ENCODE results near the gene FBXL16. TPM values are rescaled to one million over a fixed set of nuclear protein-coding genes. Genes with fewer than 3 reads are reported as not detected.
A peak's percentile ranks its signal among the peaks of the same experiment; 100 is the strongest.

The FBXL16 gene
- total RNA-seq, 1 donor: 0.54 TPM

DNA sequence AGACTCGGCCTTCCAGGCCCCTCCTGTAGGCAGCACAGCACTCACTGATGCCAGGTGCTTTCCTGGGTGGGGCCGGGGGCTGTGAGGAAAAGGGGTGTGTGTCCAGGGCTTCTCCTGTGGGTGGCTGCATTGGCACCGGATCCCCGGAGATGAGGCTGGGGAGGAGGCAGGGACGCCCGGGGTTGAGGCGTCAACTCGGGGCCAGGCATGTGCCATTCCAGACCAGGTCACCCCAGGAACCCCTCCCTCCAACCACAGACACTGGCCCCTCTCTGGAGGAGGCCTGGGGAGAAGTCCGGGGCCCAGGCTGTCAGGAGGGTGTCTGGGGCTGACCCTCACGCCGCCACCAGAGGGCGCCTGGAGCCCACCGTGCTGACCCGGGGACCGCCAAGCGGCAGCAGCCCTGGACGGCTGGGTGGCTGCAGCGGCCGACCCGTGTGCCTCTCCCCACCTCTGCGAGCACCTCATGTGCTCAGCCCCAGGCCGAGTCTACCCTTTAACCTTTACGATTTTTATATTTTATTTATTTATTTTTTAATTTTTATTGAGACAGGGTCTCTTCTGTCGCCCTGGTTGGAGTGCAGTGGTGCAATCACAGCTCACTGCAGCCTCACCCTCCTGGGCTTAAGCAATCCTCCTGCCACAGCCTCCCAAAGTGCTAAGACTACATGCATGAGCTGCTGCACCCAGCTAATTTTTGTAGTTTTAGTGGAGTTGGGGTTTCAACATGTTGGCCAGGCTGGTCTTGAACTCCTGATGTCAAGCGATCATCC is 6.1 kb upstream of the FBXL16 start:
- peak; percentile 67 to 70 (median 68) for DNase-seq (ENCODE audit: low read depth in 2 of 3, low spot score in 2 of 3)

DNA sequence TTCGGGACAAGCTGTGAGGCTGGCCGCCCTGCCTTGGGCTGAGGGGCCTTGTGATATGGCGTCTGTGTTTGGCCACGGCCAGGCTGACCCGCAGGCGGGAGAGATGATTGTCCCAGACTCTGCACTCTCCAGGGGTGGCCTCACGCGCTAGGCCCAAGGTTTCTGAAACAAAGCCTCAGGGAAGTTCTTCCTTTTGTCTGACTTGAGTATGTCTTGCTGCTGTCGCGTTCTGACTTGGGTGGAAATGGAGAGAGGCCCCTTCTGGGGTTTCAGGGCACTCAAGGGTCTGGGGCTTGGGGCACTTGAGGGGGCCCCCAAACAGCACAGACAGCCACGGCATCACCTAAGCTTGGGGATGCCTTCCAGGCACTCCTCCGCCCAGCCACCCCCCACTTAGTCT is 5.5 kb upstream of the FBXL16 start:
- DNase-seq (ENCODE audit: low read depth in 2 of 3, low spot score in 2 of 3): no peak

DNA sequence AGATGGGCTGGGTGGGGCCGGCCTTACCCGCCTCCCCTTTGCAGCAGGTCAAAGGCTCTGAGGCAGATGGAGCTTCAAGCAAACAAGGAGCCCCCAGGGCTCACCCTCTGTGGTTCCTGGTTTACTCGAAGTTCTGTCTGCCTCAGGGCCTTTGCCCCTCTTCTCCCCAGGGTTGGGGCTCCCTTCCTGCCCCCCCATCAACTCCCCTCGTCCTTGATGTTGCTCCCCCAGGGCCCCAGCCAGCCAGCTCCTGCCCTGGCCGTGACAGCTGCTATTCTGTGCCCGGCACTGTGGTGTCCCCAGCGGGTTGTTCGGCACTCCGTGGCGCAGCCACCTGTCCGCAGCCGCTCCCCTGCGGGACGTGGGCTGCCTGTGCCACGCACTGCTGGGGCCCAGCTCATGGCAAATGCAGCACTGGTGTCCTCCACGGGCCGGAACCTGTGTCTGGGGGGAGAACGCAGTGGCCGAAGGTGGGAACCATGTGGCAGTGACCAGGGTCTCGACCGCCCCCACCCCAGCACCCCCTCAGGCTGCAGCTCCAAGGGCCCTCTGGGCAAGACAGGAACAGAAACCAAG is 5.0 kb upstream of the FBXL16 start:
- DNase-seq (ENCODE audit: low read depth in 2 of 3, low spot score in 2 of 3): no peak

DNA sequence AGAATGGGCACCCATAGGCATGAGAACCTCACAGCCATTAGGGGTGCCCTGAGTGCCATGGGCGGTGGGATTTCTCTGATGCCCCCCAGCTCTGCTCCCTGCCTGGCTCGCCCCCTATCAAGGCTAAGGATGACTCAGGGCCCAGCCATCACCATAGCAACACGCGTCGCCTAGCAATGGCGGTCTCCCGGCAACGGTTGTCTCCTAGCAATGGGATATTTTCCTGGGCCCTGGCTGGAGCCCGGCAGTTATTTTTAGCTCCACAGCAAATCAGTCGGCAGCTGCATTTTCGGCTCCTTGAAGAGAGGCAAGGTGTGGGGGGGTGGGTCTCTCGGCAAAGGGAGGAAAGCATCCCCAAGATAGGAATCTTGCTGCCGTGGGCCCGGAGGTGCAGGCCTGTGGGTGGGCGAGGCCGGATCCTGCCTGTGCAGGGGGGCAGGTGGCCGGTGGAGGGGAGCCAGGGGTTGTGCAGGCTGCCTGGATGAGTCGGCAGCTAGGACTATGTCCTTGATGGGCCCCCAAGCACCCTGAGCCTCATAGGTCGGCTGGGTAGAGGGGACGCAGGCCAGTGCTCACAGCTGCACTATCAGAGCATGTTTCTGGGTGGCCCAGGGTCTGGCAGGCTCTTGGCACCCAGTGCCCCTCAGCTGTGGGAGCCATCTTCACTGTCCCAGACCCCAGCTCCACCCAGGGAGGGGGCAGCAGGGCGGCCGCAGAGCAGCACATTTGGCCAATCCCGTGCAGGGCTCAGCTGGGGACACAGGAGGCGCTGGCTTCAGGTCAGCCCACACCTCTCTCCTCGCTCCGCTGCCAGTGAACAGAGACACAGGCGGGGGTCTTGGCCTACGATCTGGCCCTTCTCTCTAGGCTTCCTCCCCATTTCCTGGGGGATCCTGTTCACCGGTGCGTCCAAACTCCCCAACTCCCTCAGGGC is 4.2 kb upstream of the FBXL16 start:
- DNase-seq (ENCODE audit: low read depth in 2 of 3, low spot score in 2 of 3): no peak

DNA sequence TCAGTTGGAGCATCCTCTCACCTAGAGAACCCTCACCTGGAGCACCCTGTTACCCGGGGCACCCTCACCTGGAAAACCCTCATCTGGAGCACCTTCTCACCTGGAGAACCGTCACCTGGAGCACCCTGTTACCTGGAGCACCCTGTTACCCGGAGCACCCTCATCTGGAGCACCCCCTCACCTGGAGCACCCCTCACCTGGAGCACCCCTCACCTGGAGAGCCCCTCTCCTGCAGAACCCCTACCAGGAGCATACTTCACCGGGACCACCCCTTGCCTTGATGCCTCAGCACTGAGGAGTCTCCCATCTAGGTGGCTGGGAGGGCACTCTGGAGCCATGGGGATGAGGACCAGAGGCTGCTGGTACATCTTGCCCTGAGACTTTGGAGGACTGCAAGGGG is 3.4 kb upstream of the FBXL16 start:
- no peak for DNase-seq (ENCODE audit: low read depth in 2 of 3, low spot score in 2 of 3)

DNA sequence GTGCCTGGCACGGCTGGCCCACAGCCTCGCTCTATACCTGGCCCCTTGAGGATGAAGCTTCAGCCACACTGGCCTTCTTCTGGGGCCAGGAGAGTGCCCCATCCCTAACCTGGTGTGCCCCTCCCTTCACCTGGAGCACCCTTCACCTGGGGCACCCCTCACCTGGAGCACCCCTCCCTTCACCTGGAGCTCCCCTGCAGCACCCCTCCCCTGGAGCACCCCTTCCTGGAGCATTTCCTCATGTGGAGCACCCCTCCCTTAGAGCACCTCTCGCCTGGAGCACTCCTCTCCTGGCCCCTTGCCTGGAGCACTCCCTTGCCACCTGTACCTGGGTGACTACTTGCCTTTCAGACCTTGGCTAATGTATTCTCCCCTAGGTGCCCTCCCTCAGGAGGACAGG is 2.4 kb upstream of the FBXL16 start:
- no peak for DNase-seq (ENCODE audit: low read depth in 2 of 3, low spot score in 2 of 3)

DNA sequence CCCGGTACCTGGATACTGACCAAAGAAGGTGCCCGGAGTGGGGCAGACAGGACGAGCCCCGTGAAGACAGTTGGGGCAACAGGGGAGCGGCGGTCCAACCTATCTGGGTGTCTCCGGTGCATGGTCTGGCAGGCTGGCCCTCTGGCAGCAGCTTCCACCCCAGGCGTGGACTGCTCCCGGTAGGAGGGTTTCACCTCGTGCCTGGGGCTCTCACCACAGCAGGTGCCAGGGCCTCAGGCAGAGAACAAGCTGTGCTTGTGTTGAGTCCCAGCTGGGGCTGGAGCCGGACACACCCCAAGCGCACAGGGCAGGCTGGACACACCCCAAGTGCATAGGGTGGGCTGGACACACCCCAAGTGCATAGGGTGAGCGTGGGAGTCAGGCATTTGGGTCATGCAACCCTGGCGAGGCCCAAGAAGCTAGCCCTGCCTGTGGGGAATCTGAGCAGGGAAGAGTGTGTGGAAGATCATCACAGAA is 1.5 kb upstream of the FBXL16 start:
- DNase-seq (ENCODE audit: low read depth in 2 of 3, low spot score in 2 of 3): no peak

DNA sequence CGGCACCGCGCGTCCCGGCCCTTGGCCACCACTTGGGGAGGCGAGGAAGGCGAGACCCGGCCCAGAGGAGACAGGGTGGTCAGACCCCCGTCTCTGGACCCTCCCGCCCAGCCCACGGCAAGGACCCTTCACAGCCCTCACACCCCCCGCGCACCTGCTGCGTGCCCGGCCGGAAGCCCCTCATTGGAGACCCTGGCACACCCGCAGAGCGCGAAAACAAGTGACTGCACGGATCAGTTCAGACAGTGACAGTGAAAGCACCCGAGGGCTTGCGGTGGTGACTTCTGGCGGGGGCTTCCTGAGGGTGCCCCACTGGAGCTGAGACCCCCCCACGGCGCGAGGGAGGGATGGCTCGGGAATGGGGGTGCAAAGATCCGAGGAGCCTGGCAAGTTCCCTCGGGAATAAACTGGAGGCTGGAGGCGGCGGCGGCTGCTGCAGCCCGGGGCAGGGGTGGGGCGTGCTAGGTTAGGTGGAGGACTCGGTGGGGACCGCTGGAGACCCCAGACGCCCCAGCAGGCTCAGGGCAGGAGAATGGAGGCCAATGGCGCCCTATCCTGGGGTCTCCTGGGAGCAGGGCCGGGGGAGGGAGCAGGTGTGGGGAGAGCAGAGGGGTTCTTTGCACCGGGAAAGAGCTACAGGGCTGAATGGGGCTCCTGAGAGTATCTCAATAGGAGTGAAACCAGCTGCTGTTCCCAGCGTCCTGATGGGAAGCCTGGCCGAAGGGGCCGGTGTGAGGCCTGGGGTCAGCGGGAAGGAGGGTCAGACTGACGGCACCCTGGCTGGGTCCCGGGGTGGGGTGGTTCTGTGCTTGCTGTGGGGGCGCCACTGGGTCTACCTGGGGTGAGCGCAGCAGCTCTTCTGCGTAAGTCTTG is 824 bp upstream of the FBXL16 start:
- no peak for DNase-seq (ENCODE audit: low read depth in 2 of 3, low spot score in 2 of 3)

DNA sequence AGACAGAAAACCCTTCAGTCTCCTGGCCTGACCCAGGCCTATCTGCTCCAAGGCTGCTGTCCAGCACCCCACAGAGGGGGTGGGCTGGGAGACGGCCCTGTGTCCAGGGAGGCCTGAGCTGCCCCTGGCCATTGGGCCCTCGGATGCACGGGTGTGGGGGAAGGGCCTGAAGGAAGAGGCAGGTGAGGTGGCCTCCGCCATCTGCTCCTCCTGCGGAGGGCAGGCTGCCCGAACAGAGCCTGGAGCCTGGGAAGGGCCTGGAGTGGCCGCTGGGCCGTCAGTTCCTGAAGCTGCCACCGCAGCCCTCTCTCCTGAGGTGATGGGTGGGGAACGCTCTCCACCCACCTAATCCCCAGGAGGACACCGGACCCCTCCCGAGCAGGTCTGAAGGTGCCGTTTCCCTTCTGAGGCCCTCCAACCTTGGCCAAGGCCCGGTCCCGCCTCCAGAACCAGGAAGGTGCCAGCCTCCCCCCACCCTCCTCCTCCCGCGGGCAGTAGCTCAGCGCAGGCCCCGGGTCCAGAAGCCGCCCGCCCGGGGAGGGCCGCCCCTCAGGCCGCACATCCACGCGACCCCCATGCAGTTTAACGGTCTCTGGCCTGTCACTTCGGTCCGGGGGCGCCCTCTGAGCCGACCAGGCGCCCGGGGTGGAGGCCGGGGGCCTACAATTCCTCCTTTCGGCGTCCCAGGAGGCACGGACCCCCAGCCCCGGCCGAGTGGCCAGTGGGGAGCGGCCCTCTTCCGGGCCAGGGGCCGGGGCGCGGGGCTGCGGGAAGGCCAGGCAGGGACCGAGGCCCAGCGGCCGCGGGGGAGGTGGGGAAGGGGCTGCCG is 835 bp downstream of the FBXL16 start:
- DNase-seq (ENCODE audit: low read depth in 2 of 3, low spot score in 2 of 3): no peak

DNA sequence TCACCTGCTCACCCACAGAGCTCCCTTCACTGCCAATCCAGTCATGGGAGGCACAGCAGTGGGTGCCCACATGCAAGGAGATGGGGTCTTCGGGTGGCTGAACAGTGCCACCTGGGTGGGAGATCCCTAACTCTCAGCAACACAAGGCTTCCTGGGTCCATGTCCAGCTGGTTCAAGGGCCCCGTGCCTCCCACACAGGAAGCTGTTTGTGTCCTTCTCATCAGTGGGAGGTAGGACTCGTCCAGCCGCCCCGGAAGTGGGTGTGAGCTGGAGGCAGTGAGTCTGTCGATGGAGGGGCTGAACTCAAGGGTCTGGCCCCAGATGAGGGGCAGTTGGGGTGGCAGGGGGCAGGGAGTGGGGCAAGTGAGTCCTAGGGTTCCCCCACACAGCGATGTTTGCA is 1.6 kb downstream of the FBXL16 start:
- no peak for DNase-seq (ENCODE audit: low read depth in 2 of 3, low spot score in 2 of 3)

DNA sequence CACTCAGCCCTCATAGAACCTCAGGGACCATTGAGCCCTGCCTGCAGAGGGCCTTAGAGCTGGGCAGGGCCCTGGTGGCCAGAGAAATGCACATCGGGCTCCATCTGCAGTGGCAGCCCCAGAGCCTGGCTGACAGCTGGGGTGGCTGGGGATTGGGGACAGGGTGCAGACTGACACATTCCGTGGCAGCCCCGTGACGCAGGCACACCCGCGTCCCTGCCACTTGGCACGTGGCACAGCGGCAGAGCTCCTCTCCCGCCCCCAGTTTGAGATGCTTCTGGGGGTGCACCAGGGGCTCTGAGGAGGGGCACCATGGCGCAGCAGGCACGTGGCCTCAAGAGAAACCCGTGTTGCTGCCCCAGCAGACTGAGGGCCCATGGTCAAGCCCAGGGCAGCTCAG is 2.2 kb downstream of the FBXL16 start:
- DNase-seq (ENCODE audit: low read depth in 2 of 3, low spot score in 2 of 3): no peak

DNA sequence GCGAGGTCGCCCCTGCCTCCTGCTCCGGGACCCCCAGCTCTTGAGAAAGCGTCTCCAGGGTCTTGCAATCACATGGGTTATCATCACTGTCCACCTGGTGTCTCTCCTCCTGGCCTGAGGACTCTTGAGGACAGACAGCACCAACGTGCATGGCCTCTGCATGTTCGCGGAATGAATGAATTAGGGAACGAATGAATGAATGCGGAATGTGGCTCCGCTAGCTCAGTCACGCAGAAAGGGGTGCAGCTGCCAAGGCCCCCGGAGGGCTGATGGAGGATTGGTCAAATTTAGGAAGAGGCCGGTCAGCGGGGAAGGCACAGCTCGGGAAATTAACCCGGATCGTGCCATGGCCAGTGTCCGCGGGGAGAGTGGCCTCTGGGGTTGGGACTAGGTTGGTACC is 3.3 kb downstream of the FBXL16 start:
- DNase-seq (ENCODE audit: low read depth in 2 of 3, low spot score in 2 of 3): no peak

DNA sequence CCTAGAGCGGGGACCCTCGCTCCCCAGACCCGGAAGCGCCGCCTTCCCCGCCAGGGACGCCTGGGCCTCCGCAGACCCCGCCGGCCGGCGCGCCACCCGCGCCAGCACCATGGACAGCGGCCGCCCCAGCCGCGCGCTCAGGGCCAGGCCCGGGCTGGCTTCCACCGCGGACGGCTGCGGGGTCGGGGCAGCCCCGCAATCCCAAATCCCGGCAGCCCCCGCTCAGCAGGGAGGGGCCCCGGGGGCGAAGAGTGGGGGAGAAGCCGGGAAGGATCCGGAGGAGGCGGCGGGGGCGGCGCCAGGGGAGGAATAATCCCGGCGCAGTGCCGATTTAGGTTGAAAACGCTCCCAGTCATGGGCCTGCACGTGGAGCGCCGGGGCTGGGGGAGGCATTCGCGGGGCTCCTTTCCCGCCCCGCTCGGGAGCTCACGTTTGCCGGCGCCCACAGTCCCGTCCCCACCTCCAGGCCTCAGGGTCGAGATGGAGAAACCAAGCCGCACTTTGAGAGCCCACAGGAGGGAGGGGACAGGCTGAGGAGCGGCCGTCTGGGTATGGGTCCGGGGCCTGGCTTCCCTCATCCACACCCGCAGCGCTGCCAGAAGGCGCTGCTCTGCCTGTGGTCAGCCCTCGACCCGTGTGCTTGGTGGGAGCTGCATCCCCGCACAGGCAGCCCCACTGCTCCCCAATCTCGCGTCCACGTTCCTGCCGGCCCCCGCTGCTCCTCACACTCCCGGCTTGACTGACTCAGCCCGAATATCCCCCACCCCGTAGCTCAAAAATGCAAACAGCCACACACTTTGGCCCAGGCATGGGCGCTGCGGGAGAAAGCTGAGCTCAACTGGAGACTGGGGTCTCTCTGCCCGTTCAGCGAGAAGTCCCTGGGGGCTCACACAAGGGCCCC is 4.7 kb downstream of the FBXL16 start:
- peak in 1 of 3 donors; percentile 43 for DNase-seq (ENCODE audit: low read depth in 2 of 3, low spot score in 2 of 3)

DNA sequence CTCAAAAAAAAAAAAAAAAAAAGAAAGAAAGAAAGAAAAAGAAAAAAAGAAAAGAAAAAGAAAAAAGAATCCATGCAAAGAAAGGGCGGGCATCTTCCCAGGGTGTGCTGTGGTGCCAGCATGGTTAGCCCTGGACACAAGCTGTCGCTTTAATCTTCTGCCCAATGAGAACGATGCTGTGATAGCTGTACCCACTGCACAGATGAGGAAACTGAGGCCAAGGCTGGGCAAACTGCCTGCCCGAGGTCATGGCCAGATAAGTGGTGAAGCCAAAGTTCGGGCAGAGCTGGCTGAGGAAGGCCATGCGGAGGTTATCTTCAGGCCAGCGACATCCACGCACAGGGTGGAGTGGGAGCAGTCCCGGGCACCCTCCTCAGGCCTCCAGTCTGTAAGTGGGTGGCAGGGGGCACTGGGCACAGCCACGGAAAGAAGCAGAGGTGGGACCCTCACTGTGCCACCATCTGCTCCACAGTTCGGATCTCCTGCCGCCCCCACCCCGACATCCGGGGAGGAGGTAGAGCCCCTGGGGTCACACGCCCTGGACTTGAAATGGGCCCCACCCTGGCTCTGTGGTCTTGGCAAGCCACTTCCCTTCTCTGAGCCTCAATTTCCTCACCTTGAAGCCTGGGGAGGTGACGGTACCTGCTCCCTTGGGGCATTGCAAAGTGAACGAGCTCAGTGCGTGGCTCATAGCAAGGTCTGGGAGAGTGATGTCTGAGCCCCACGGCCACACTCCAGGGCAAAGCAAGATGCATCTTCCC is 6.5 kb downstream of the FBXL16 start:
- DNase-seq (ENCODE audit: low read depth in 2 of 3, low spot score in 2 of 3): no peak

DNA sequence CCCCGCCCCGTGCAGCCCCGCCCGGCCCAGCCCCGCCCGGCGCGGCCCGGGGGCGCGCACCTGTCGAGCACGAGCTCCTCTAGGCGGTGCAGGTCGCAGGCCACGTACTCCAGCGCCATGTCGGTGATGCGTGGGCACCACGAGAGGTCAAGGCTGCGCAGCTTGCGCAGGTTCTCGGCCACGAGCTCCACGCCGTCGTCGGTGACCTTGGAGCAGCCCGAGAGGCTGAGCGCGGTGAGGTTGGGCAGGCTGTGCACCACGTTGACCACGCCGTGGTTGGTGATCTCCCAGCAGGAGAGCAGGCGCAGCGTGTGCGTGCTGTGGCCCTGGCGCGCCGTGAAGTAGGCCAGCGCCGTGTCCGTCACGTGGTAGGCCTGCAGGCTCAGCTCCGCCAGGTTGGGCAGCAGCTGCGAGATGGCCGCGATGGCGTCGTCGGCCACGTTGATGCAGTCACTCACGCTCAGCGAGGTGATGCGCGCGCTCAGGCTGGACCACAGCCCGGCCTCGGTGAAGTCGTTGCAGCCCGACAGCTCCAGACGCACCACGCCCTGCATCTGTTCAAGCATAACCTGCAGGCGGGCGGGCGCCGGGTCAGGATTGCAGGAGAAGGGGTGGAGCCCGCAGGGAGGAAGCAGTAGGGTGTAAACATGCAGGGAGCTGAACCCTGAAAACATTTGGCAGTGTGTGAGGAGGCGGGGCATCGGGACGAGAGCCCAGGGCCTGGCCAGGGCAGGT is 10.1 kb downstream of the FBXL16 start:
- DNase-seq (ENCODE audit: low read depth in 2 of 3, low spot score in 2 of 3): peak in 1 of 3 donors; percentile 53

DNA sequence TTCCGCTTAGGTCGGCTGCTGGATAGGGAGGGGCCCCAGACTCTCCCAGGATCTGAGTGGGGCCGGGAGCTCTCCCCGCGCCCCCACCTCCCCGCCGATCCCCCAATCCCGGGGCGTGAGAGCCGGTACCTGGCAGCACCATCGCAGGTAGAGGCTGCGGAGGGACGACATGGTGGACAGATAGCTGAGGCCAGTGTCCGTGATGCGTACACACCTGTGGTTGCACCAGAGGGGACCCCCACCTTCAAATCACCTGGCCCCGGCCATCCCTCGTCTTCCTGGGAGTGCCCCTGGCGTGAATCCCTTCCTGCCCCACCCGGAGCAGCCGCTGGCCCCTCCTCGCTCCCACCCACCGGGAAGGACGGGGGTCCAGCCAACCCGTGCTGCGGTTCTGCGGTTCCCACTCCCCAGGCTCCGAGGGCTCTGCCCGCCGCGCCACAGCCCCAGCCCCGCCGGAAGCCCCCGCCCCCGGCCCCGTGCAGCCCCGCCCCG is 10.7 kb downstream of the FBXL16 start:
- no peak for DNase-seq (ENCODE audit: low read depth in 2 of 3, low spot score in 2 of 3)

Data from hematopoietic multipotent progenitor cell (in vitro differentiated cells).